Body of pancreas (tissue), 4 donors: ENCODE measurements around the gene SOX18.

Experiments used
- POLR2A ChIP-seq, 3 donors: fragments of 450-650 bp; IDR thresholded peaks; one replicate each; pipeline ENCODE4 v1.6.1; 2016; ENCODE audit warnings: antibody characterized with exemption in 3 of 3, mild to moderate bottlenecking in 2 of 3
- TF ChIP-seq, protein P1 (sequence below), 7 experiments: fragments of 450-650 bp in 4 of 7; fragments of 200-600 bp in 3 of 7; sonication (generic) in 3 of 7; IDR thresholded peaks; one replicate each; pipeline ENCODE4 v1.5.1; 2016 to 2019; ENCODE audit warnings: antibody characterized with exemption in 7 of 7

GRCh38 chr20:64041781-64042053, 7.7 kb downstream of the SOX18 start:
- TF ChIP-seq, protein P1, sequence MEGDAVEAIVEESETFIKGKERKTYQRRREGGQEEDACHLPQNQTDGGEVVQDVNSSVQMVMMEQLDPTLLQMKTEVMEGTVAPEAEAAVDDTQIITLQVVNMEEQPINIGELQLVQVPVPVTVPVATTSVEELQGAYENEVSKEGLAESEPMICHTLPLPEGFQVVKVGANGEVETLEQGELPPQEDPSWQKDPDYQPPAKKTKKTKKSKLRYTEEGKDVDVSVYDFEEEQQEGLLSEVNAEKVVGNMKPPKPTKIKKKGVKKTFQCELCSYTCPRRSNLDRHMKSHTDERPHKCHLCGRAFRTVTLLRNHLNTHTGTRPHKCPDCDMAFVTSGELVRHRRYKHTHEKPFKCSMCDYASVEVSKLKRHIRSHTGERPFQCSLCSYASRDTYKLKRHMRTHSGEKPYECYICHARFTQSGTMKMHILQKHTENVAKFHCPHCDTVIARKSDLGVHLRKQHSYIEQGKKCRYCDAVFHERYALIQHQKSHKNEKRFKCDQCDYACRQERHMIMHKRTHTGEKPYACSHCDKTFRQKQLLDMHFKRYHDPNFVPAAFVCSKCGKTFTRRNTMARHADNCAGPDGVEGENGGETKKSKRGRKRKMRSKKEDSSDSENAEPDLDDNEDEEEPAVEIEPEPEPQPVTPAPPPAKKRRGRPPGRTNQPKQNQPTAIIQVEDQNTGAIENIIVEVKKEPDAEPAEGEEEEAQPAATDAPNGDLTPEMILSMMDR (IDR thresholded peaks at IDR 0.05) = no peak
- no peak for TF ChIP-seq POLR2A (IDR thresholded peaks at IDR 0.05)
